Pancreas (tissue), 10 donors: Measurements from ENCODE around the gene MRPL36. TPM values are rescaled to one million over a fixed set of nuclear protein-coding genes. Genes with fewer than 3 reads are reported as not detected.

Source experiments
- ATAC-seq, 4 donors: fragments of 200-7000 bp; cut with Tn5 transposase; one replicate each; pipeline versions ENCODE4 v1.8.0 to v1.9.1; 2020; ENCODE audit warnings: mild to moderate bottlenecking in 4 of 4, moderate library complexity in 4 of 4
- DNase-seq, 6 donors: peaks; one replicate each; pipeline ENCODE4 v3.0.0-alpha.2; 2020
- FAIRE-seq: peaks from 2 replicates; lab custom pipeline; 2012; peaks lifted over from hg19 to GRCh38; lab: Jason Lieb, UNC
- H3K27ac ChIP-seq, 4 donors: fragments of 200-600 bp; sonication (generic); 1 replicate in 3 of 4; 2 replicates in 1 of 4; pipeline versions ENCODE4 v1.5.0 to v1.8.0; 2020
- H3K27me3 ChIP-seq, 4 donors: fragments of 200-600 bp; one replicate each; pipeline ENCODE4 v1.8.0; 2021
- H3K36me3 ChIP-seq, 3 donors: fragments of 200-600 bp; sonication (generic) in 1 of 3; one replicate each; pipeline versions ENCODE4 v1.5.0 to v1.8.0; 2020 to 2021
- H3K4me1 ChIP-seq, 3 donors: fragments of 200-600 bp; one replicate each; pipeline ENCODE4 v1.8.0; 2021
- H3K4me3 ChIP-seq, 4 donors: fragments of 200-600 bp; sonication (generic) in 2 of 4; one replicate each; pipeline versions ENCODE4 v1.5.0 to v1.8.0; 2020 to 2021
- H3K9me3 ChIP-seq, 4 donors: fragments of 200-600 bp; one replicate each; pipeline ENCODE4 v1.8.0; 2021
- CTCF ChIP-seq, 4 donors: fragments of 200-600 bp; sonication (generic) in 3 of 4; IDR thresholded peaks; one replicate each; pipeline versions ENCODE4 v1.5.0 to v1.8.0; 2021; ENCODE audit warnings: antibody characterized with exemption in 4 of 4
- WGBS, 2 donors: extraction: QIAGEN DNeasy Blood & Tissue Kit; methylation state at CpG; one replicate each; pipeline ENCODE4 v1.1.7; 2013; 5-methylcytosine and 5-hydroxymethylcytosine counted together
- intact Hi-C, 3 donors: fragments of 100-400 bp; cut with DNase I; formaldehyde crosslinking; loops; one replicate each; pipeline versions ENCODE4 v1.11.1 to v1.14.2; 2022
- polyA plus RNA-seq, 2 donors: library from polyadenylated mRNA; stranded (reverse); fragments of 200-250 nt; gene quantifications; one replicate each; pipeline ENCODE4 v1.2.3, GENCODE V29; 2013
- total RNA-seq, 6 donors: library from RNA; stranded (reverse); fragmentation: NEBNext Ultra II Directional in 4 of 6; extraction: Animal tissue kit (Norgen Biotek cat#: 25700) in 4 of 6; gene quantifications; one replicate each; pipeline versions ENCODE4 v1.2.1 to v1.2.4, GENCODE V29; 2021 to 2023
- donor health status: healthy with polysubstance abuse.
- donor health status: DM: no; HTN: no; CAD: no; lungs with moderate emphysema.
- donor health status: DM: no; HTN: no; CAD: no.
- donor health status: control.
- donor health status: control.
- donor health status: Bipolar disorder and iron deficiency.
- donor health status: DM: yes; HTN: yes; CAD: no.
- donor health status: DM: no; HTN: no; CAD: no.
- donor health status: DM: no; HTN: no; CAD: no.
- donor health status: DM: yes; HTN: yes; CAD: no.

Gene MRPL36
- total and polyA plus RNA-seq, 8 donors: 13.1 to 48.0 (median 16.1) TPM

DNA sequence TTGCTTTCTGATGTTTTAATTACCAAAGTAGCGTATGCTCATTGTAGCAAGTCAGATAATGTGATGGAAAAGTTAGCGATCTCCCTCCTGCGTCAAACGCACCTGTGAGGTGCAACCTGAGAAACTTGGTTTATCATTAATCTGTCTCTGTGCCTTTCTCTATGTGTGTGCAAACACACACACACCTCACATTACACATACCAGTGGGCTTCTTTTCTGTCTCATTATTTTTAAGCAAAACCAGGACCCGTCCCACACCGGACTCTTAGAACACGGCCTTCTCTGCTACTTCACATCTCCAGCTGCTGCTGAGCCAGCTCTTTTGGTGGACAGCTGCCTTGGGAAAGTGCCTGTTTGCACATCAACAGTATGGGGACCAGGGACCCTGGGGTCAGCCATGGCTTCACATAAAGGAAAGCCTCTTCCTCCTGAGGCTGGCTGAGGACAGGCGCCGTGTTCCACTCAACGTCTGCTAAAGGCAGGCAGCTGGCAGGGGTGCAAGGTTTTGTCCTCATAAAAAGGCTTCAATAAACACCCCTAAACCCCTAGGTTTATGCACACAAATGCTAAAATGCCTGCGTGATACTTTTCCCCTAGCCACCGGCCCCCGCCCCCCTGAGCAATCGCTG, 44.2 kb downstream of the MRPL36 start:
- no peaks in the 10 kb centered on the region for H3K9me3 ChIP-seq
- no peak overlapping the region for H3K4me3 ChIP-seq
- FAIRE-seq (no peak), DNase-seq (peak in 1 of 6 donors; percentile 3), ATAC-seq (no peak)
- no peaks in the 10 kb centered on the region for H3K36me3 ChIP-seq
- no peaks in the 10 kb centered on the region for H3K27me3 ChIP-seq
- WGBS, 2 donors: 24 to 25% methylated on average over 14 of the region's 14 CpGs
- no peak overlapping the region for H3K27ac ChIP-seq
- TF ChIP-seq CTCF (IDR thresholded peaks at IDR 0.05): no peak
- intact Hi-C loops: no loop called here
- no peaks in the 10 kb centered on the region for H3K4me1 ChIP-seq

DNA sequence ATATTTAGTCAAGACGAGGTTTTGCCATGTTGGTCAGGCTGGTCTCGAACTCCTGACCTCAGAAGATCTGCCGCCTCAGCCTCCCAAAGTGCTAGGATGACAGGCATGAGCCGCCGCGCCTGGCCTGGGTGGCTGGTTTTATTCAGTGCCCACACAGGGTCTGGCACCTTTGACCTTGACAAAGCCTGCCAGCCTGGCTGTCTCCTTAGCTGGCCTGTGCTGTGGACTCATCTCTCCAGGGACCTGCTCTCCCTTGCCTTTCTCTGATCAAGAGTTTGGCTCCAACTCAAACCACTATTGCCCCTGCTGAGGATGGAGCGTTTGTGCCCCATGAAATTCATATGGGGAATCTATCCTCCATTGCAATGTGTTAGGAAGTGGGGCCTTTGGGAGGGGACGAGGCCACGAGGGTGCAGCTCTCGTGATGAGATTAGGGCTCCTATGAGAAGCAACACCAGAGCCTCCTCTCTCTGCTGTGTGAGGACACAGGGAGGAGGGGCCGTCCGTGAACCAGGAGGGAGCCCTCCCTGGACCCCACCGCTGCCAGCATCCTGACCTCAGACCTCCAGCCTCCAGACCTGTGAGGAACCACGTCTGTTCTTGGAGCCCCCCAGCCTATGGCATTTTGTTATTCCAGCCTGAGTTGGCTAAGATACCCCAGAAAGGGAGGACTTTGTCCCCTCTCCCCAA, 45.0 kb downstream of the MRPL36 start:
- 59 to 68% methylated on average over 14 of the region's 14 CpGs for WGBS, 2 donors
- H3K4me3 ChIP-seq: no peak overlapping the region
- peak in 1 of 6 donors; percentile 6 for DNase-seq
- H3K4me1 ChIP-seq: no peaks in the 10 kb centered on the region
- H3K27me3 ChIP-seq: no peaks in the 10 kb centered on the region
- ATAC-seq: no peak
- H3K9me3 ChIP-seq: no peaks in the 10 kb centered on the region
- no peak overlapping the region for H3K27ac ChIP-seq
- TF ChIP-seq CTCF (IDR thresholded peaks at IDR 0.05): no peak
- FAIRE-seq: no peak
- no peaks in the 10 kb centered on the region for H3K36me3 ChIP-seq
- intact Hi-C loops: no loop called here

DNA sequence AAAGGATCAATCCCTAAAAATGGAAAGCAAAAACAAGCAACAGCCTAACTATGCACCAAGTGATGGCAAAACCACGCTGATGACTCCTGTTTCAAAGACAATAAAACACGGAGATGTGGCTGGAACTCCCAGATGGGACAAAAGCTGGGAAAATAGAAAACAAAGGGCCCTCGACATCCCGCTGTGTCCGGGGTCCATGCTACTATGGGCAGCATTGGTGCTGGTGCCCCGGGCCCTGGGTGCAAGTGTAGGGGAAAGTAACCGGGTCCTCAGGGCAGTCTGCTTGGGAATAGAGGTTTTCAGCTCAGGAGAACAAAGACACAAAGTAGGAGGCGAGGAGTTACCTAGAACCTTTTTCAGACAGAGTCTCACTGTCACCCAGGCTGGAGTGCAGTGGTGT, 46.1 kb downstream of the MRPL36 start:
- 76 to 86% methylated on average over 8 of the region's 8 CpGs for WGBS, 2 donors
- DNase-seq (peak in 1 of 6 donors; percentile 4), ATAC-seq (no peak), FAIRE-seq (no peak)
- TF ChIP-seq CTCF (IDR thresholded peaks at IDR 0.05): no peak
- intact Hi-C loops: no loop called here
- Histone ChIP-seq H3K9me3 (no peaks in the 10 kb centered on the region), H3K4me1 (no peaks in the 10 kb centered on the region), H3K27me3 (no peaks in the 10 kb centered on the region), H3K36me3 (no peaks in the 10 kb centered on the region), H3K4me3 (no peak overlapping the region), H3K27ac (no peak overlapping the region)

GRCh38 chr5:1752881-1753280, 46.8 kb downstream of the MRPL36 start:
- no peak overlapping the region for H3K4me3 ChIP-seq
- no peak for FAIRE-seq
- no peaks in the 10 kb centered on the region for H3K27me3 ChIP-seq
- no peaks in the 10 kb centered on the region for H3K9me3 ChIP-seq
- H3K27ac ChIP-seq: no peak overlapping the region
- ATAC-seq: no peak
- H3K4me1 ChIP-seq: no peaks in the 10 kb centered on the region
- no peaks in the 10 kb centered on the region for H3K36me3 ChIP-seq
- peak in 1 of 6 donors; percentile 1 for DNase-seq
- no peak for TF ChIP-seq CTCF (IDR thresholded peaks at IDR 0.05)
- intact Hi-C loops: no loop called here
- WGBS, 2 donors: 67 to 80% methylated on average over 16 of the region's 16 CpGs
